Caco-2 (cell line): ENCODE measurements around the gene BCAN. TPM values are rescaled to one million over a fixed set of nuclear protein-coding genes. Genes with fewer than 3 reads are reported as not detected.

Experiments
- BruUV-seq: library from RNA; stranded (reverse); fragments of 400-500 nt; replicated peaks from 2 replicates; lab custom pipeline; 2021; lab: Mats Ljungman, UMichigan
- CTCF ChIA-PET: fragments of 300-600 bp; sonication (Branson Sonifier 250); formaldehyde crosslinking; loops from one replicate; lab custom pipeline; 2022; ENCODE audit warnings: antibody characterized with exemption; lab: Charles Lee
- POLR2A ChIA-PET: fragments of 300-600 bp; sonication (Branson Sonifier 250); formaldehyde crosslinking; loops from one replicate; lab custom pipeline; 2022; ENCODE audit warnings: antibody characterized with exemption; lab: Charles Lee
- DNase-seq, 2 experiments: peaks; one replicate each; pipeline versions ENCODE4 v3.0.0 to v3.0.0-alpha.2; 2020 to 2022
- H3K27me3 ChIP-seq: replicated peaks from 2 replicates; pipeline ENCODE4 v1.6.0; 2011; ENCODE audit warnings: low read length; ENCODE audit not compliant: control insufficient read depth, insufficient read depth
- H3K36me3 ChIP-seq: 2 replicates; pipeline ENCODE4 v1.5.1; 2011; ENCODE audit warnings: low read length; ENCODE audit not compliant: control insufficient read depth, insufficient read depth
- H3K4me1 ChIP-seq: fragments of 250-450 bp; sonication (Bioruptor Pico); 2 replicates; pipeline ENCODE4 v1.5.1; 2020; ENCODE audit warnings: mild to moderate bottlenecking
- H3K4me3 ChIP-seq: 2 replicates; pipeline ENCODE4 v1.5.1; 2011; ENCODE audit warnings: low read depth, mild to moderate bottlenecking, control low read depth, low read length
- H3K9me3 ChIP-seq: fragments of 250-450 bp; sonication (Bioruptor Pico); 2 replicates; pipeline ENCODE4 v1.5.1; 2020; ENCODE audit warnings: mild to moderate bottlenecking, moderate library complexity
- H3K27ac Mint-ChIP-seq: one replicate; pipeline ENCODE4 v1.8.0; 2022; ENCODE audit warnings: mixed read lengths; ENCODE audit not compliant: unreplicated experiment
- H3K27me3 Mint-ChIP-seq: one replicate; pipeline ENCODE4 v1.8.0; 2022; ENCODE audit warnings: mixed read lengths; ENCODE audit not compliant: insufficient read depth, unreplicated experiment
- H3K36me3 Mint-ChIP-seq: one replicate; pipeline ENCODE4 v1.8.0; 2022; ENCODE audit warnings: mild to moderate bottlenecking, mixed read lengths; ENCODE audit not compliant: insufficient read depth, unreplicated experiment
- H3K4me1 Mint-ChIP-seq: one replicate; pipeline ENCODE4 v1.8.0; 2022; ENCODE audit warnings: low read depth, mixed read lengths; ENCODE audit not compliant: unreplicated experiment
- H3K4me3 Mint-ChIP-seq: one replicate; pipeline ENCODE4 v1.8.0; 2022; ENCODE audit warnings: mild to moderate bottlenecking, moderate library complexity, mixed read lengths; ENCODE audit not compliant: unreplicated experiment
- H3K9me3 Mint-ChIP-seq: one replicate; pipeline ENCODE4 v1.8.0; 2022; ENCODE audit warnings: mixed read lengths; ENCODE audit not compliant: unreplicated experiment
- CTCF ChIP-seq, 2 experiments: fragments of 200-600 bp in 1 of 2; IDR thresholded peaks; 1 replicate in 1 of 2; 2 replicates in 1 of 2; pipeline versions ENCODE4 v1.5.1 to v1.8.0; 2011 to 2022; ENCODE audit warnings: antibody characterized with exemption in 1 of 2, control low read depth in 1 of 2, inconsistent platforms in 1 of 2, low read depth in 1 of 2, low read length in 1 of 2, mild to moderate bottlenecking in 1 of 2, moderate library complexity in 1 of 2; ENCODE audit not compliant: insufficient read depth in 1 of 2, severe bottlenecking in 1 of 2, unreplicated experiment in 1 of 2
- intact Hi-C: fragments of 100-400 bp; cut with micrococcal nuclease; formaldehyde crosslinking; loops from one replicate; pipeline ENCODE4 v1.10.0; 2022; ENCODE audit not compliant: unreplicated experiment
- total RNA-seq: library from RNA; stranded (reverse); gene quantifications from 2 replicates; pipeline ENCODE4 v1.2.3, GENCODE V29; 2022

Gene BCAN
- total RNA-seq, 1 experiment from 2014 or later: not detected

GRCh38 chr1:156697481-156697880 lies 55.6 kb downstream of the BCAN start:
- intact Hi-C loops: no loop called here
- no peak for TF ChIP-seq CTCF (IDR thresholded peaks at IDR 0.05; ENCODE audit: insufficient read depth in 1 of 2, low read depth in 1 of 2, low read length in 1 of 2, severe bottlenecking in 1 of 2, unreplicated experiment in 1 of 2)
- Histone ChIP-seq H3K4me3 (no peak overlapping the region), H3K27me3 (no peaks in the 10 kb centered on the region), H3K4me1 (peaks cover 21% of the 10 kb centered on the region), H3K36me3 (peaks cover 1% of the 10 kb centered on the region), H3K9me3 (no peaks in the 10 kb centered on the region)
- Mint-ChIP-seq H3K27me3 (no peaks in the 10 kb centered on the region), H3K4me3 (no peak overlapping the region), H3K4me1 (peaks cover 10% of the 10 kb centered on the region), H3K36me3 (peaks cover 8% of the 10 kb centered on the region), H3K27ac (no peak overlapping the region), H3K9me3 (no peaks in the 10 kb centered on the region)
- CTCF ChIA-PET: interaction anchor here (0.5 kb wide), 2 partner anchors 9 to 23 kb away, joined by 3 read pairs; no protein-coding TSS in a partner anchor
- DNase-seq: no peak
- POLR2A ChIA-PET: no interaction called here
- BruUV-seq: no TSS peak

- Mint-ChIP-seq H3K9me3 (no peaks in the 10 kb centered on the region), H3K36me3 (peaks cover 8% of the 10 kb centered on the region), H3K27me3 (no peaks in the 10 kb centered on the region), H3K4me1 (peaks cover 2% of the 10 kb centered on the region), H3K4me3 (no peak overlapping the region), H3K27ac (no peak overlapping the region)
- CTCF ChIA-PET: interaction anchor here (1.6 kb wide), 1 partner anchor 9 kb away, joined by 7 read pairs; no protein-coding TSS in a partner anchor
- no peak overlapping the region for H3K4me3 ChIP-seq
- intact Hi-C loops: no loop called here
- BruUV-seq: no TSS peak
- H3K36me3 ChIP-seq: peaks cover 1% of the 10 kb centered on the region
- H3K4me1 ChIP-seq: peaks cover 6% of the 10 kb centered on the region
- no peaks in the 10 kb centered on the region for H3K9me3 ChIP-seq
- H3K27me3 ChIP-seq: no peaks in the 10 kb centered on the region
- DNase-seq: no peak
- no peak for TF ChIP-seq CTCF (IDR thresholded peaks at IDR 0.05; ENCODE audit: insufficient read depth in 1 of 2, low read depth in 1 of 2, low read length in 1 of 2, severe bottlenecking in 1 of 2, unreplicated experiment in 1 of 2)
- POLR2A ChIA-PET: no interaction called here
These were observed 57.1 kb downstream of the BCAN start for GRCh38 chr1:156698995-156699394.

GRCh38 chr1:156700736-156701531 lies 59.0 kb downstream of the BCAN start:
- Mint-ChIP-seq H3K9me3 (no peaks in the 10 kb centered on the region), H3K27ac (no peak overlapping the region), H3K4me1 (peaks cover 8% of the 10 kb centered on the region), H3K4me3 (no peak overlapping the region), H3K27me3 (no peaks in the 10 kb centered on the region), H3K36me3 (peaks cover 9% of the 10 kb centered on the region)
- ChIA-PET POLR2A (interaction anchor here (0.6 kb wide), 1 partner anchor 87 kb away, joined by 4 read pairs; no protein-coding TSS in a partner anchor), CTCF (interaction anchor here (0.6 to 7.3 kb wide), 5 partner anchors 9 to 74 kb away, joined by 3 to 190 read pairs (median 5); no protein-coding TSS in a partner anchor)
- BruUV-seq: no TSS peak
- no peaks in the 10 kb centered on the region for H3K27me3 ChIP-seq
- H3K9me3 ChIP-seq: no peaks in the 10 kb centered on the region
- TF ChIP-seq CTCF (IDR thresholded peaks at IDR 0.05; ENCODE audit: insufficient read depth in 1 of 2, low read depth in 1 of 2, low read length in 1 of 2, severe bottlenecking in 1 of 2, unreplicated experiment in 1 of 2): no peak
- intact Hi-C loops: no loop called here
- DNase-seq: no peak
- H3K4me1 ChIP-seq: peaks cover 7% of the 10 kb centered on the region
- H3K4me3 ChIP-seq: no peak overlapping the region
- peaks cover 1% of the 10 kb centered on the region for H3K36me3 ChIP-seq
